Astrocyte (in vitro differentiated cells and primary cell): ENCODE data around the gene PPM1E. TPM values are rescaled to one million over a fixed set of nuclear protein-coding genes. Genes with fewer than 3 reads are reported as not detected.

Source experiments
- DNase-seq: peaks from one replicate; pipeline ENCODE4 v3.0.0-alpha.2; 2010; ENCODE audit warnings: low read depth
- FAIRE-seq: peaks from 2 replicates; lab custom pipeline; 2011; peaks lifted over from hg19 to GRCh38; lab: Jason Lieb, UNC
- H2AFZ ChIP-seq: 2 replicates; pipeline ENCODE4 v1.6.0; 2012; ENCODE audit warnings: low read depth, low read length, inconsistent platforms
- H3K27ac ChIP-seq: 2 replicates; pipeline ENCODE4 v1.5.1; 2011; ENCODE audit warnings: low read depth, low read length, inconsistent platforms
- H3K27me3 ChIP-seq: 2 replicates; pipeline ENCODE4 v1.6.0; 2011; ENCODE audit warnings: low read length, inconsistent platforms; ENCODE audit not compliant: insufficient read depth
- H3K36me3 ChIP-seq: 2 replicates; pipeline ENCODE4 v1.5.1; 2011; ENCODE audit warnings: low read length, inconsistent platforms; ENCODE audit not compliant: insufficient read depth
- H3K4me1 ChIP-seq: 2 replicates; pipeline ENCODE4 v1.5.1; 2011; ENCODE audit warnings: low read length, inconsistent platforms; ENCODE audit not compliant: insufficient read depth
- H3K4me2 ChIP-seq: 2 replicates; pipeline ENCODE4 v1.6.0; 2012; ENCODE audit warnings: low read length, inconsistent platforms
- H3K4me3 ChIP-seq: 2 replicates; pipeline ENCODE4 v1.5.1; 2011; ENCODE audit warnings: low read depth, mild to moderate bottlenecking, low read length, inconsistent platforms; ENCODE audit not compliant: insufficient read depth
- H3K79me2 ChIP-seq: 2 replicates; pipeline ENCODE4 v1.6.0; 2012; ENCODE audit warnings: mild to moderate bottlenecking, low read length, inconsistent platforms; ENCODE audit not compliant: insufficient read depth
- H3K9ac ChIP-seq: 2 replicates; pipeline ENCODE4 v1.6.0; 2012; ENCODE audit warnings: mild to moderate bottlenecking, low read length, inconsistent platforms
- H3K9me3 ChIP-seq: 2 replicates; pipeline ENCODE4 v1.5.1; 2012; ENCODE audit warnings: low read depth, mild to moderate bottlenecking, low read length, inconsistent platforms; ENCODE audit not compliant: insufficient read depth
- H4K20me1 ChIP-seq: 2 replicates; pipeline ENCODE4 v1.6.0; 2012; ENCODE audit warnings: low read length, inconsistent platforms; ENCODE audit not compliant: insufficient read depth
- H3K27ac Mint-ChIP-seq: one replicate; pipeline ENCODE4 v1.8.0; 2021; ENCODE audit warnings: mild to moderate bottlenecking, mixed read lengths; ENCODE audit not compliant: unreplicated experiment
- H3K27me3 Mint-ChIP-seq: one replicate; pipeline ENCODE4 v1.8.0; 2021; ENCODE audit warnings: low read depth, mixed read lengths; ENCODE audit not compliant: unreplicated experiment
- H3K36me3 Mint-ChIP-seq: one replicate; pipeline ENCODE4 v1.8.0; 2021; ENCODE audit warnings: low read depth, mixed read lengths; ENCODE audit not compliant: unreplicated experiment
- H3K4me1 Mint-ChIP-seq: one replicate; pipeline ENCODE4 v1.8.0; 2021; ENCODE audit warnings: low read depth, mixed read lengths; ENCODE audit not compliant: unreplicated experiment
- H3K4me3 Mint-ChIP-seq: one replicate; pipeline ENCODE4 v1.8.0; 2021; ENCODE audit warnings: mild to moderate bottlenecking, moderate library complexity, mixed read lengths; ENCODE audit not compliant: unreplicated experiment
- H3K9me3 Mint-ChIP-seq: one replicate; pipeline ENCODE4 v1.8.0; 2021; ENCODE audit warnings: mild to moderate bottlenecking, mixed read lengths; ENCODE audit not compliant: unreplicated experiment
- CTCF ChIP-seq: IDR thresholded peaks from 2 replicates; pipeline ENCODE4 v1.5.1; 2011; ENCODE audit warnings: low read depth, mild to moderate bottlenecking, inconsistent platforms, low read length, moderate library complexity; ENCODE audit not compliant: insufficient read depth
- EZH2 ChIP-seq: IDR thresholded peaks from 2 replicates; pipeline ENCODE4 v1.6.1; 2012; ENCODE audit warnings: mild to moderate bottlenecking, low read length, inconsistent platforms; ENCODE audit not compliant: insufficient read depth
- total RNA-seq: library from RNA; stranded (reverse); gene quantifications from 2 replicates; pipeline ENCODE4 v1.2.1, GENCODE V29; 2021

PPM1E gene
- total RNA-seq, 1 donor from 2014 or later: 0.79 TPM

- no peaks in the 10 kb centered on the region for H3K27me3 ChIP-seq
- no peaks in the 10 kb centered on the region for H3K27me3 Mint-ChIP-seq
- no peak overlapping the region for H2AFZ ChIP-seq
- DNase-seq: no peak
- no peaks in the 10 kb centered on the region for H3K4me1 ChIP-seq
- no peak overlapping the region for H3K4me2 ChIP-seq
- no peak overlapping the region for H3K4me3 ChIP-seq
- H3K4me1 Mint-ChIP-seq: peaks cover 15% of the 10 kb centered on the region
- H3K4me3 Mint-ChIP-seq: no peak overlapping the region
- TF ChIP-seq CTCF (no peak), EZH2 (no peak)
- no peaks in the 10 kb centered on the region for H3K79me2 ChIP-seq
- no peak for FAIRE-seq
- H4K20me1 ChIP-seq: no peaks in the 10 kb centered on the region
- H3K27ac ChIP-seq: no peak overlapping the region
- H3K9me3 Mint-ChIP-seq: no peaks in the 10 kb centered on the region
- H3K27ac Mint-ChIP-seq: no peak overlapping the region
- no peak overlapping the region for H3K9ac ChIP-seq
- no peaks in the 10 kb centered on the region for H3K9me3 ChIP-seq
- H3K36me3 ChIP-seq: peaks cover 3% of the 10 kb centered on the region
- H3K36me3 Mint-ChIP-seq: no peaks in the 10 kb centered on the region
Observed at GRCh38 chr17:59008737-59009136, 253.1 kb downstream of the PPM1E start.

GRCh38 chr17:59010026-59010425, 254.4 kb downstream of the PPM1E start:
- peak overlapping the region; percentile 91 for H3K27ac Mint-ChIP-seq
- TF ChIP-seq EZH2 (no peak), CTCF (no peak)
- H3K4me1 Mint-ChIP-seq: peaks cover 15% of the 10 kb centered on the region
- Histone ChIP-seq H4K20me1 (no peaks in the 10 kb centered on the region), H3K9ac (no peak overlapping the region), H3K9me3 (no peaks in the 10 kb centered on the region), H3K4me3 (no peak overlapping the region), H3K27ac (no peak overlapping the region), H3K4me1 (no peaks in the 10 kb centered on the region), H2AFZ (no peak overlapping the region), H3K36me3 (peaks cover 3% of the 10 kb centered on the region), H3K4me2 (no peak overlapping the region), H3K79me2 (no peaks in the 10 kb centered on the region), H3K27me3 (no peaks in the 10 kb centered on the region)
- H3K36me3 Mint-ChIP-seq: no peaks in the 10 kb centered on the region
- H3K9me3 Mint-ChIP-seq: no peaks in the 10 kb centered on the region
- peak; percentile 49 for DNase-seq
- FAIRE-seq: no peak
- no peak overlapping the region for H3K4me3 Mint-ChIP-seq
- H3K27me3 Mint-ChIP-seq: no peaks in the 10 kb centered on the region

- Histone ChIP-seq H3K79me2 (no peaks in the 10 kb centered on the region), H3K9me3 (no peaks in the 10 kb centered on the region), H3K27me3 (no peaks in the 10 kb centered on the region), H3K4me2 (no peak overlapping the region), H3K4me1 (no peaks in the 10 kb centered on the region), H2AFZ (no peak overlapping the region), H4K20me1 (no peaks in the 10 kb centered on the region), H3K36me3 (peaks cover 3% of the 10 kb centered on the region), H3K9ac (no peak overlapping the region), H3K27ac (no peak overlapping the region), H3K4me3 (no peak overlapping the region)
- Mint-ChIP-seq H3K9me3 (no peaks in the 10 kb centered on the region), H3K27me3 (no peaks in the 10 kb centered on the region), H3K4me3 (no peak overlapping the region), H3K4me1 (peaks cover 15% of the 10 kb centered on the region), H3K36me3 (peaks cover 2% of the 10 kb centered on the region), H3K27ac (no peak overlapping the region)
- DNase-seq (no peak), FAIRE-seq (no peak)
- no peak for TF ChIP-seq EZH2
- no peak for TF ChIP-seq CTCF
Observed at GRCh38 chr17:59011975-59012374, 256.3 kb downstream of the PPM1E start.
